T-cell (primary cell): ENCODE results near the gene PLXNA2. TPM values are rescaled to one million over a fixed set of nuclear protein-coding genes. Genes with fewer than 3 reads are reported as not detected.

Source experiments
- ATAC-seq, 4 experiments: fragments of 200-7000 bp in 3 of 4; fragments of 150-1000 bp in 1 of 4; cut with Tn5 transposase; replicated peaks in 1 of 4; 1 replicate in 3 of 4; 2 replicates in 1 of 4; pipeline ENCODE4 v1.10.0; 2021; ENCODE audit warnings: moderate library complexity in 3 of 4, mild to moderate bottlenecking in 2 of 4, moderate number of reproducible peaks in 1 of 4
- CTCF ChIA-PET, 2 donors: fragments of 300-600 bp; sonication (Branson Sonifier 250); formaldehyde crosslinking; loops; one replicate each; lab custom pipeline; 2022; ENCODE audit warnings: antibody characterized with exemption in 2 of 2; lab: Charles Lee
- POLR2A ChIA-PET, 2 donors: fragments of 300-600 bp; sonication (Branson Sonifier 250); formaldehyde crosslinking; loops; one replicate each; lab custom pipeline; 2022; ENCODE audit warnings: antibody characterized with exemption in 2 of 2; lab: Charles Lee
- DNase-seq, 35 experiments: peaks; one replicate each; pipeline versions ENCODE4 v3.0.0 to v3.0.0-alpha.2; 2013 to 2023
- H3K27ac ChIP-seq: one replicate; pipeline ENCODE4 v1.5.1; 2013; ENCODE audit warnings: low read length
- H3K27me3 ChIP-seq, 2 experiments: replicated peaks in 1 of 2; 1 replicate in 1 of 2; 2 replicates in 1 of 2; pipeline versions ENCODE4 v1.6.1 to v1.7.0; 2013; ENCODE audit warnings: low read length in 1 of 2, mixed read lengths in 1 of 2; ENCODE audit not compliant: control insufficient read depth in 2 of 2, insufficient read depth in 2 of 2; ENCODE audit errors: extremely low read depth in 1 of 2
- H3K36me3 ChIP-seq, 2 donors: 1 replicate in 1 of 2; 2 replicates in 1 of 2; pipeline versions ENCODE4 v1.6.1 to v1.7.0; 2013; ENCODE audit warnings: low read length in 1 of 2; ENCODE audit not compliant: control insufficient read depth in 2 of 2, insufficient read depth in 1 of 2; ENCODE audit errors: extremely low read depth in 1 of 2
- H3K4me1 ChIP-seq, 2 experiments: 1 replicate in 1 of 2; 2 replicates in 1 of 2; pipeline versions ENCODE4 v1.6.1 to v1.7.0; 2013; ENCODE audit warnings: low read length in 2 of 2, mixed read lengths in 1 of 2; ENCODE audit not compliant: insufficient read depth in 2 of 2, control insufficient read depth in 1 of 2; ENCODE audit errors: extremely low read depth in 1 of 2
- H3K4me3 ChIP-seq, 2 donors: 1 replicate in 1 of 2; 2 replicates in 1 of 2; pipeline versions ENCODE4 v1.5.1 to v1.7.0; 2013; ENCODE audit warnings: mild to moderate bottlenecking in 2 of 2, low read length in 1 of 2, moderate library complexity in 1 of 2; ENCODE audit not compliant: control insufficient read depth in 1 of 2; ENCODE audit errors: extremely low read depth in 1 of 2
- H3K9me3 ChIP-seq: 2 replicates; pipeline ENCODE4 v1.7.0; 2013
- H3K27ac Mint-ChIP-seq, 2 donors: one replicate each; pipeline ENCODE4 v1.8.0; 2020 to 2021; ENCODE audit warnings: mild to moderate bottlenecking in 2 of 2, mixed read lengths in 2 of 2
- H3K27me3 Mint-ChIP-seq, 2 donors: one replicate each; pipeline ENCODE4 v1.8.0; 2021 to 2022; ENCODE audit warnings: mixed read lengths in 2 of 2
- H3K36me3 Mint-ChIP-seq: one replicate; pipeline ENCODE4 v1.8.0; 2021; ENCODE audit warnings: mixed read lengths
- H3K4me1 Mint-ChIP-seq, 3 donors: one replicate each; pipeline ENCODE4 v1.8.0; 2020 to 2022; ENCODE audit warnings: mixed read lengths in 3 of 3, mild to moderate bottlenecking in 1 of 3
- H3K4me3 Mint-ChIP-seq, 3 donors: one replicate each; pipeline ENCODE4 v1.8.0; 2020 to 2022; ENCODE audit warnings: mild to moderate bottlenecking in 3 of 3, mixed read lengths in 3 of 3, moderate library complexity in 3 of 3
- H3K9me3 Mint-ChIP-seq, 3 donors: one replicate each; pipeline ENCODE4 v1.8.0; 2020 to 2022; ENCODE audit warnings: mixed read lengths in 3 of 3
- WGBS: methylation state at CpG from one replicate; pipeline ENCODE4 v1.1.5; 2013; ENCODE audit warnings: missing lambda C conversion rate; ENCODE audit not compliant: insufficient coverage; 5-methylcytosine and 5-hydroxymethylcytosine counted together
- total RNA-seq, 35 experiments: library from RNA in 6 of 35; stranded (reverse) in 6 of 35; fragments of 120-200 nt in 1 of 35; gene quantifications; one replicate each; pipeline versions ENCODE4 v1.2.1 to v1.2.4 and lab custom pipeline; 2013 to 2026

The PLXNA2 gene
- total RNA-seq, 5 donors from 2014 or later (not counting 1 experiment from before 2014, with no cell fraction given), result 1.3 to 2.6 (median 2.2) TPM

- H3K27me3 Mint-ChIP-seq, result peaks cover 41 to 42% of the 10 kb centered on the region in 2 donors
- no peaks in the 10 kb centered on the region for H3K36me3 ChIP-seq
- ATAC-seq (no peak), DNase-seq (no peak)
- ChIA-PET POLR2A (no interaction called here), CTCF (no interaction called here)
- H3K27ac ChIP-seq, result no peak overlapping the region
- peaks cover 0 to 33% of the 10 kb centered on the region in 2 experiments for H3K27me3 ChIP-seq
- no peak overlapping the region for H3K4me3 Mint-ChIP-seq
- H3K27ac Mint-ChIP-seq, result no peak overlapping the region
- H3K4me1 Mint-ChIP-seq, result no peaks in the 10 kb centered on the region
- WGBS, result 60% methylated on average over 2 of the region's 4 CpGs
- H3K4me3 ChIP-seq, result no peak overlapping the region
- H3K9me3 Mint-ChIP-seq, result no peaks in the 10 kb centered on the region
- no peaks in the 10 kb centered on the region for H3K36me3 Mint-ChIP-seq
- no peaks in the 10 kb centered on the region for H3K4me1 ChIP-seq
- no peaks in the 10 kb centered on the region for H3K9me3 ChIP-seq
Observed at GRCh38 chr1:208166340-208167138, 77.6 kb downstream of the PLXNA2 start.

- H3K4me3 ChIP-seq, result no peak overlapping the region
- ATAC-seq (no peak), DNase-seq (no peak)
- Mint-ChIP-seq H3K4me1 (no peaks in the 10 kb centered on the region), H3K36me3 (no peaks in the 10 kb centered on the region), H3K27me3 (peaks cover 42% of the 10 kb centered on the region in 2 donors), H3K4me3 (no peak overlapping the region), H3K9me3 (no peaks in the 10 kb centered on the region), H3K27ac (no peak overlapping the region)
- ChIA-PET POLR2A (no interaction called here), CTCF (no interaction called here)
- no peak overlapping the region for H3K27ac ChIP-seq
- 74% methylated on average over 6 of the region's 6 CpGs for WGBS
- no peaks in the 10 kb centered on the region for H3K4me1 ChIP-seq
- H3K27me3 ChIP-seq, result peaks cover 0 to 30% of the 10 kb centered on the region in 2 experiments
- no peaks in the 10 kb centered on the region for H3K36me3 ChIP-seq
- H3K9me3 ChIP-seq, result no peaks in the 10 kb centered on the region
Observed at GRCh38 chr1:208165659-208166058, 78.5 kb downstream of the PLXNA2 start.

GRCh38 chr1:208164609-208165008, 79.6 kb downstream of the PLXNA2 start:
- no peak for ATAC-seq
- 26% methylated on average over 12 of the region's 12 CpGs for WGBS
- Histone ChIP-seq H3K4me3 (no peak overlapping the region), H3K27me3 (peaks cover 0 to 31% of the 10 kb centered on the region in 2 experiments), H3K4me1 (no peaks in the 10 kb centered on the region), H3K9me3 (no peaks in the 10 kb centered on the region), H3K36me3 (no peaks in the 10 kb centered on the region), H3K27ac (no peak overlapping the region)
- DNase-seq, result no peak
- peaks cover 37 to 42% of the 10 kb centered on the region in 2 donors for H3K27me3 Mint-ChIP-seq
- CTCF ChIA-PET, result no interaction called here
- H3K4me3 Mint-ChIP-seq, result no peak overlapping the region
- POLR2A ChIA-PET, result no interaction called here
- no peaks in the 10 kb centered on the region for H3K4me1 Mint-ChIP-seq
- no peaks in the 10 kb centered on the region for H3K9me3 Mint-ChIP-seq
- H3K36me3 Mint-ChIP-seq, result no peaks in the 10 kb centered on the region
- H3K27ac Mint-ChIP-seq, result no peak overlapping the region

- ATAC-seq (no peak), DNase-seq (no peak)
- POLR2A ChIA-PET, result no interaction called here
- Mint-ChIP-seq H3K9me3 (no peaks in the 10 kb centered on the region), H3K27me3 (peaks cover 31 to 43% of the 10 kb centered on the region in 2 donors), H3K4me1 (no peaks in the 10 kb centered on the region), H3K4me3 (no peak overlapping the region), H3K27ac (no peak overlapping the region), H3K36me3 (no peaks in the 10 kb centered on the region)
- no peak overlapping the region for H3K4me3 ChIP-seq
- no peak overlapping the region for H3K27ac ChIP-seq
- no peaks in the 10 kb centered on the region for H3K36me3 ChIP-seq
- peaks cover 0 to 32% of the 10 kb centered on the region in 2 experiments for H3K27me3 ChIP-seq
- CTCF ChIA-PET, result no interaction called here
- H3K9me3 ChIP-seq, result no peaks in the 10 kb centered on the region
- no CpG with 5 or more reads among the region's 1 CpG for WGBS
- no peaks in the 10 kb centered on the region for H3K4me1 ChIP-seq
Observed at GRCh38 chr1:208163539-208163938, 80.6 kb downstream of the PLXNA2 start.

GRCh38 chr1:208162903-208163302, 81.3 kb downstream of the PLXNA2 start:
- no peaks in the 10 kb centered on the region for H3K4me1 Mint-ChIP-seq
- peaks cover 0 to 34% of the 10 kb centered on the region in 2 experiments for H3K27me3 ChIP-seq
- H3K27me3 Mint-ChIP-seq, result peaks cover 31 to 43% of the 10 kb centered on the region in 2 donors
- H3K4me3 Mint-ChIP-seq, result no peak overlapping the region
- no peak overlapping the region for H3K27ac ChIP-seq
- H3K36me3 ChIP-seq, result no peaks in the 10 kb centered on the region
- ChIA-PET POLR2A (no interaction called here), CTCF (no interaction called here)
- no peaks in the 10 kb centered on the region for H3K9me3 ChIP-seq
- no peak for ATAC-seq
- no CpG with 5 or more reads among the region's 1 CpG for WGBS
- no peaks in the 10 kb centered on the region for H3K9me3 Mint-ChIP-seq
- H3K4me1 ChIP-seq, result no peaks in the 10 kb centered on the region
- no peak for DNase-seq
- no peak overlapping the region for H3K27ac Mint-ChIP-seq
- no peaks in the 10 kb centered on the region for H3K36me3 Mint-ChIP-seq
- H3K4me3 ChIP-seq, result no peak overlapping the region

- no peak overlapping the region for H3K27ac ChIP-seq
- H3K27me3 Mint-ChIP-seq, result peaks cover 29 to 43% of the 10 kb centered on the region in 2 donors
- WGBS, result 87% methylated on average over 3 of the region's 6 CpGs
- DNase-seq, result no peak
- no peak overlapping the region for H3K4me3 ChIP-seq
- H3K4me1 ChIP-seq, result no peaks in the 10 kb centered on the region
- H3K9me3 Mint-ChIP-seq, result no peaks in the 10 kb centered on the region
- no peak overlapping the region for H3K4me3 Mint-ChIP-seq
- CTCF ChIA-PET, result no interaction called here
- no peaks in the 10 kb centered on the region for H3K9me3 ChIP-seq
- no peaks in the 10 kb centered on the region for H3K36me3 ChIP-seq
- H3K27ac Mint-ChIP-seq, result no peak overlapping the region
- ATAC-seq, result no peak
- POLR2A ChIA-PET, result no interaction called here
- H3K27me3 ChIP-seq, result peaks cover 0 to 28% of the 10 kb centered on the region in 2 experiments
- H3K4me1 Mint-ChIP-seq, result no peaks in the 10 kb centered on the region
- H3K36me3 Mint-ChIP-seq, result no peaks in the 10 kb centered on the region
Observed at GRCh38 chr1:208161656-208162375, 82.4 kb downstream of the PLXNA2 start.
